Smooth muscle cell (in vitro differentiated cells): Measurements from ENCODE around the gene CORO2A. TPM values are rescaled to one million over a fixed set of nuclear protein-coding genes. Genes with fewer than 3 reads are reported as not detected.

Source experiments
- DNase-seq: peaks from one replicate; lab custom pipeline; 2025; ENCODE audit not compliant: unreplicated experiment; lab: John Stamatoyannopoulos, UW
- H2AFZ ChIP-seq: fragments of 200-600 bp; sonication (generic); 2 replicates; pipeline ENCODE4 v1.6.0; 2016; ENCODE audit warnings: antibody characterized with exemption, low read depth, mild to moderate bottlenecking
- H3F3A ChIP-seq: fragments of 200-600 bp; sonication (generic); 2 replicates; pipeline ENCODE4 v1.6.0; 2017; ENCODE audit warnings: antibody characterized with exemption, low read depth
- H3K27ac ChIP-seq: fragments of 200-600 bp; sonication (generic); 2 replicates; pipeline ENCODE4 v1.5.1; 2016; ENCODE audit warnings: low read depth, mild to moderate bottlenecking
- H3K27me3 ChIP-seq: fragments of 200-600 bp; sonication (generic); 2 replicates; pipeline ENCODE4 v1.6.1; 2016; ENCODE audit warnings: low read depth, mild to moderate bottlenecking
- H3K36me3 ChIP-seq: fragments of 200-600 bp; sonication (generic); 2 replicates; pipeline ENCODE4 v1.5.1; 2016; ENCODE audit warnings: low read depth
- H3K4me1 ChIP-seq: fragments of 200-600 bp; sonication (generic); 2 replicates; pipeline ENCODE4 v1.5.1; 2016; ENCODE audit warnings: low read depth
- H3K4me2 ChIP-seq: fragments of 200-600 bp; sonication (generic); 2 replicates; pipeline ENCODE4 v1.6.0; 2016; ENCODE audit warnings: mild to moderate bottlenecking
- H3K4me3 ChIP-seq: fragments of 200-600 bp; sonication (generic); 2 replicates; pipeline ENCODE4 v1.5.1; 2016; ENCODE audit warnings: mild to moderate bottlenecking
- H3K79me2 ChIP-seq: fragments of 200-600 bp; sonication (generic); 2 replicates; pipeline ENCODE4 v1.6.0; 2016; ENCODE audit warnings: low read depth, mild to moderate bottlenecking
- H3K9ac ChIP-seq: fragments of 200-600 bp; sonication (generic); 2 replicates; pipeline ENCODE4 v1.6.0; 2016; ENCODE audit warnings: low read depth
- H3K9me3 ChIP-seq: fragments of 200-600 bp; sonication (generic); replicated peaks from 2 replicates; pipeline ENCODE4 v1.5.1; 2016; ENCODE audit warnings: low read depth
- H4K20me1 ChIP-seq: fragments of 200-600 bp; sonication (generic); 2 replicates; pipeline ENCODE4 v1.6.0; 2016; ENCODE audit warnings: low read depth
- CTCF ChIP-seq: fragments of 200-600 bp; sonication (generic); IDR thresholded peaks from 2 replicates; pipeline ENCODE4 v1.5.1; 2017; ENCODE audit warnings: borderline replicate concordance, mild to moderate bottlenecking, antibody characterized with exemption; ENCODE audit not compliant: insufficient read depth, poor library complexity, severe bottlenecking
- WGBS: methylation state at CpG from one replicate; pipeline ENCODE4 v1.1.7; 2016; ENCODE audit warnings: low lambda C conversion rate; 5-methylcytosine and 5-hydroxymethylcytosine counted together
- polyA plus RNA-seq: library from polyadenylated mRNA; unstranded; fragments of >200 nt; fragmentation: Nextera tagmentation; extraction: Ambion mirVana; gene quantifications from 2 replicates; pipeline ENCODE4 v1.2.1, GENCODE V29; 2016
- total RNA-seq: library from RNA; depleted of rRNA; stranded (reverse); fragments of >200 nt; gene quantifications from 2 replicates; pipeline ENCODE4 v1.2.3, GENCODE V29; 2014

CORO2A gene
- total and polyA plus RNA-seq, 2 experiments from 2014 or later, result 4.7 to 5.8 TPM

- no peak for TF ChIP-seq CTCF
- H2AFZ ChIP-seq, result no peak overlapping the region
- H3K36me3 ChIP-seq, result no peaks in the 10 kb centered on the region
- no peaks in the 10 kb centered on the region for H3K79me2 ChIP-seq
- DNase-seq, result no peak
- H3K27ac ChIP-seq, result no peak overlapping the region
- WGBS, result 74% methylated on average over 4 of the region's 4 CpGs
- H3K9me3 ChIP-seq, result no peaks in the 10 kb centered on the region
- no peaks in the 10 kb centered on the region for H4K20me1 ChIP-seq
- no peaks in the 10 kb centered on the region for H3F3A ChIP-seq
- H3K4me2 ChIP-seq, result no peak overlapping the region
- no peak overlapping the region for H3K9ac ChIP-seq
- no peaks in the 10 kb centered on the region for H3K4me1 ChIP-seq
- H3K27me3 ChIP-seq, result no peaks in the 10 kb centered on the region
- H3K4me3 ChIP-seq, result no peak overlapping the region
These were observed 36.6 kb upstream of the CORO2A start for GRCh38 chr9:98229090-98229395.

DNA sequence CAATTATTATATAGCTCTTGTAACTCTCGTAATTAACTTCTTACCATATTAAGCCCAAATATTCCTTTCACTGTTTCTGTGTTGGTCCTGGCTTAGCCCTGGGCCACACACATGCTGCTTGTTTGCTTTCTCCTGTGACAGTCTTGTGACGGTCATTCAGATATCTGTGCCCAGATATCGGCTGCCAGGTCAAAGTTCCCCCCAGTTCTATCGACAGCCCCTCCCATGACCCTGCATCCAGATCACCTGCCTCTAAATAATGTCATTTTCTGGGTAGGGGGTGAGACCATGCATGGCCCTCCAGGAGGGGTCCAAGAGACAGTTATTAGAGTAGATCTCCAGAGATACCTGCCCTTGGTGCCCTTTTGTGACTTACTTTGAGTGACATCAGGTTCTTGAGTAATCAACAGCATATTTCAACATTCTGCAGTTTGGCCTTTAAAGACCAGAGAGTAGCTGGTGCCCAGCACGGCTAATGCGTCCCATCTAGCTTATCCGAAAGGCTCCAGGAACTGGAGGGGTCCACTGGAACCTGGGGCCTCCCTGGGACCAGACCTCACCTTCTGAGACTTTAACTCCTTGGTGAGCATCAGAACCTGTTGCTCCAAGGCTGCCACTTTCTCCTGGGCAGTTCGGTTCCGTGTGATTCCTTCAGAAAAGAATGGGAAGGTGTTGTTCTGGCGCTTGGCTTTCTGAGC lies 36.1 kb upstream of the CORO2A start:
- Histone ChIP-seq H4K20me1 (no peaks in the 10 kb centered on the region), H3K4me3 (no peak overlapping the region), H3K36me3 (no peaks in the 10 kb centered on the region), H3K9ac (no peak overlapping the region), H3K27me3 (no peaks in the 10 kb centered on the region), H3K9me3 (no peaks in the 10 kb centered on the region), H2AFZ (no peak overlapping the region), H3F3A (no peaks in the 10 kb centered on the region), H3K4me1 (peaks cover 1% of the 10 kb centered on the region), H3K79me2 (no peaks in the 10 kb centered on the region), H3K4me2 (no peak overlapping the region), H3K27ac (no peak overlapping the region)
- TF ChIP-seq CTCF, result no peak
- no peak for DNase-seq
- whole genome bisulfite sequencing, result 89% methylated on average over 10 of the region's 10 CpGs

DNA sequence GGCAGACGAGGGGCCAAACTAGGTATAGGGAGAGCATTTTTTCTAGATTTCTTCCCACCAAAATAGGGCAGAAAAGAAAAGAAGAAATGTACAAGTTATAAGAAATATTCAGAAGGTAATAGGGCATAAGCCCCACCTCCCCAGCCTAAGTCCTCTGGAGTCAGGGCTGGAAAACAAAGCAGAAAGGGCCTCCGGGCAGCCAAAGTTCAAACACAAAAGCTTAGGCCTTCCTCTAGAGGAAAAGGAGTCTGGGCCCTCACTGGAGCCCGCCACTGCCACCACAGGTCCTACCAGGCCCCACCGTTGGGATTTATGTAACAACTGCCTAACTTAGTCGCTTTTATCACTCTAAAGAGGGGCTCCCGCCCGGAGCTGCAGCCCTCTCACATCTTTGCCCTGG lies 35.4 kb upstream of the CORO2A start:
- no peak overlapping the region for H3K27ac ChIP-seq
- no peak overlapping the region for H3K4me3 ChIP-seq
- DNase-seq, result no peak
- H3F3A ChIP-seq, result no peaks in the 10 kb centered on the region
- WGBS, result 83% methylated on average over 7 of the region's 7 CpGs
- no peak overlapping the region for H3K9ac ChIP-seq
- H2AFZ ChIP-seq, result no peak overlapping the region
- H3K4me1 ChIP-seq, result peaks cover 8% of the 10 kb centered on the region
- H3K4me2 ChIP-seq, result no peak overlapping the region
- no peak for TF ChIP-seq CTCF
- H4K20me1 ChIP-seq, result no peaks in the 10 kb centered on the region
- H3K79me2 ChIP-seq, result no peaks in the 10 kb centered on the region
- H3K36me3 ChIP-seq, result no peaks in the 10 kb centered on the region
- H3K27me3 ChIP-seq, result no peaks in the 10 kb centered on the region
- H3K9me3 ChIP-seq, result no peaks in the 10 kb centered on the region

DNA sequence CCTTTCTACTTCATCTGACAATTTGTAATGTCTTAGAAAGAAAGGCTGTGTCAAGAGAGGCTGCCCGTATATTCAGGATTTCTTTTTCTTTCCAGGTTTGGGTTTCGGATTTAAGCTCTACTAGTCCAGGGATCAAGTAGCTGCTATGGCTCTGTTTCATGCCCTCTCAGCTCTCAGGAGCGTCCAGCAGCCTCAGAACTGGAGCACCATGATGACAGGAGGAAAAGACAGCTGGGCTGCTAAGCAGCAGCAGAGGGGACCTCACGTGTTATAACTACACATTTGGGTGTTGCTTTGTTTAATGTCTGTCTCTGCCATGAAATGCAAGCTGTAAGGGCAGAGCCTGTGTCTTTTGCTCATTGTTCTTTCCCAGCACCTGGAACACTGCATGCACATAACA lies 34.5 kb upstream of the CORO2A start:
- H3K36me3 ChIP-seq, result no peaks in the 10 kb centered on the region
- H3K79me2 ChIP-seq, result no peaks in the 10 kb centered on the region
- H3K4me3 ChIP-seq, result no peak overlapping the region
- no peak overlapping the region for H2AFZ ChIP-seq
- H3K9me3 ChIP-seq, result no peaks in the 10 kb centered on the region
- no peaks in the 10 kb centered on the region for H3K27me3 ChIP-seq
- H3F3A ChIP-seq, result no peaks in the 10 kb centered on the region
- H3K4me1 ChIP-seq, result peaks cover 8% of the 10 kb centered on the region
- 93% methylated on average over 4 of the region's 4 CpGs for WGBS
- no peak overlapping the region for H3K9ac ChIP-seq
- H4K20me1 ChIP-seq, result no peaks in the 10 kb centered on the region
- H3K4me2 ChIP-seq, result no peak overlapping the region
- DNase-seq, result no peak
- H3K27ac ChIP-seq, result no peak overlapping the region
- TF ChIP-seq CTCF, result no peak
